Right kidney (tissue), 1 donor: ENCODE data around the gene NIPAL3.

Experiments used
- DNase-seq: peaks from one replicate; pipeline ENCODE4 v3.0.0-alpha.2; 2016

NIPAL3 gene

DNA sequence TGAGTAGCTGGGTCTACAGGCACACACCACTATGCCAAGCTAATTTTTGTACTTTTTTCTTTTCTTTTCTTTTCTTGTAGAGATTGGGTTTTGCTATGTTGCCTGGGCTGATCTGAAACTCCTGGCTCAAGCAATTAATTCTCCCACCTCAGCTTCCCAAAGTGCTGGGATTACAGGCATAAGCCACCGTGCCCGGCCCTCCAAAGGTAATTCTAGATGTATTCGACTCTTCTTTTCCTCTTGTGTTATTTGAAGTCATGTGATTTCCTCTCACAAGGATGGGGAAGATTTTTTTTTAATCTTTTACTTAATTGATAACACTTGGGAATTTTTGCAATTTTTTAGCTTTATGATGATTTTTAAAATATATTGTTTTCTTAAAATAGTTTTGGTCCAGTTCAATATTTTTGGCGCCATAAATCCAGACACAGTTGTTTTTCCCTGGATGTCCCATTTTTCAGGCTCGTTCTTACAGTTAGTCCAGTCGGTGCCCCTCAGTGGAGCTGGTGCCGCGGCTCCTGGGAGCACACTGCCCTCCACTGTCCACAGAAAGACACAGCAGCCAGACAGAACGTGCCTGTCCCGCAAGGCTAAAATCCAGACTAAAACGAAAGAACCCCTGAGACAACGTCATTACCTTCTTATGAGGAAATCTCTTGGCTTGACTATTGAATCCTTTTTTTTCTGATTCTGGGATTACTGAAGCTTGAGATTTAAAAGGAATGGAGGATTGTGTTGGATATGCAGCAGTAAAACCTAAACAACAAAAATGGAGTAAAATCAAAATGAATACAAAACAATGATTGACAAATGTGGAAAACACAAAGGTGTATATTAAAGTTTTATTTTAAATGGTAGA lies 24.4 kb upstream of the NIPAL3 start:
- peak; percentile 51 for DNase-seq

GRCh38 chr1:24391882-24392603 lies 23.6 kb upstream of the NIPAL3 start:
- DNase-seq: peak; percentile 47

- DNase-seq: no peak
Observed at GRCh38 chr1:24392604-24392946, 23.0 kb upstream of the NIPAL3 start.

DNA sequence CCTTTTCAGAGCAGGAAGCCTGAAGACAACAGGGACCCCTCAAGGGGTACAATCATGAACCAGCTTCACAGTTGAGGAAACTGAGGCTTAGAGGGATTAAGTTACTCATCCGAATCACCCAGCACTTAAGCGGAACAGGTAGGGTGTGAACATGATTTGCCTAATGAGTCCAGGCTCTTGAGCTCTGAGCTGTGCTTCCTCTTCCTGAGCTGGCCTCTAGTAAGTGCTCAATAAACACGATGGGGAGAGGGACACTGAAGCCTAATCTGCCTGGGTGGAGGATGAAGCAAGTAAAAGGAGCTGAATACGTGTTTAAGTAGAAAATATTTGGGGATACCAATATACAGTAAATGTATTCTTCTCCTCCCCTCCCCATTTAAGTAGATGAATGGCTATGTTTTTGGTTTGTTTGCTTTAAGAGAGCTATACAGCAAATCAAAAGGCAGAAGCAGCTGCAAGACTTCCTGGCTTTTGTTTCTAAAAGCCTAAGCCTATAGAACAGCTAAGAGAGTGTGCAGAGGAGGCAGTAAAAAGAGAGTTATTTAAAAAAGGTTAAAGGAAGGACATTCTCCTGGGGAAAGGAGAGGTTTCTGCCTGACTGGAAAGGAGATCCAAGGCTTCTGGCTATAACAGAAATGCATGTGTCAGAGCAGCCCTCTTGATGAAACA lies 22.5 kb upstream of the NIPAL3 start:
- no peak for DNase-seq

- DNase-seq: no peak
Observed at GRCh38 chr1:24393892-24394291, 21.7 kb upstream of the NIPAL3 start.

- no peak for DNase-seq
Observed at GRCh38 chr1:24400065-24400464, 15.5 kb upstream of the NIPAL3 start.

GRCh38 chr1:24403806-24404205 lies 11.8 kb upstream of the NIPAL3 start:
- DNase-seq: no peak

DNA sequence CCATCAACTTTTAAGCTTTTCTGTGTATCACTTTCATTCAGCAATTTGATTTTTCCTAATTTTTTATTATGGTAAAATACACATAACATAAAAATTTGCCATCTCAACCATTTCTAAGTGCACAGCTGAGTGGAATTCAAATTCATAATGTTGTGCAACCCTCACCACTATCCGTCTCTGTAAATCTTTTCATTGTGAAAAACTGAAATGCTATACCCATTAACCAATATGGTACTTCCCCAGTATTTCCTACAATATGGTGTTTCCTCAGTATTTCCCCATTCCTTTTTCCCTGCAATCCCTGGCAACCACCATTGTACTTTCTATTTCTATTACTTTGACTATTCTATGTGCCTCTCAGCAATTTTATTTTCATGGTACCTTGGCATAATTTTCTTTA lies 8.8 kb upstream of the NIPAL3 start:
- no peak for DNase-seq

DNA sequence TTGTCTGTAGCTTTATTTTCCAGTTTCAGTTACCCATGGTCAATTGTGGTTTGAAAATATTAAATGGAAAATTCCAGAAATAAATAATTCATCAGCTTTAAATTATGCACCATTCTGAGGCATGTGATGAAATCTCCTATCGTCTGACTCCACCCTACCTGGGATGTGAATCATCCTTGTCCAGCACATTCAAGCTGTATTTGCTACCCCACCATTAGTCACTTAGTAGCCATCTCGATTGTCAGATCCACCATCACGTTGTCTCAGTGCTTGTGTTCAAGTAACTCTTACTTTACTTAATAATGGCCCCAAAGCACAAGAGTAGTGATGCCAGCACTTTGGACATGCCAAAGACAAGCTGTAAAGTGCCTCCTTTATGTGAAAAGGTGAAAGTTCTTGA lies 6.1 kb upstream of the NIPAL3 start:
- no peak for DNase-seq

GRCh38 chr1:24410750-24411149 lies 4.9 kb upstream of the NIPAL3 start:
- DNase-seq: no peak

GRCh38 chr1:24411963-24412362 lies 3.6 kb upstream of the NIPAL3 start:
- DNase-seq: no peak

GRCh38 chr1:24412408-24412807 lies 3.2 kb upstream of the NIPAL3 start:
- DNase-seq: no peak

- DNase-seq: peak; percentile 90
Observed at GRCh38 chr1:24413350-24414163, 2.0 kb upstream of the NIPAL3 start, which contains the start of gene STPG1. Gene STPG1 (minus strand): TSS chr1:24413782. CDS start chr1:24401388, 12,394 bp downstream.

GRCh38 chr1:24414775-24415333 lies 748 bp upstream of the NIPAL3 start:
- no peak for DNase-seq

DNA sequence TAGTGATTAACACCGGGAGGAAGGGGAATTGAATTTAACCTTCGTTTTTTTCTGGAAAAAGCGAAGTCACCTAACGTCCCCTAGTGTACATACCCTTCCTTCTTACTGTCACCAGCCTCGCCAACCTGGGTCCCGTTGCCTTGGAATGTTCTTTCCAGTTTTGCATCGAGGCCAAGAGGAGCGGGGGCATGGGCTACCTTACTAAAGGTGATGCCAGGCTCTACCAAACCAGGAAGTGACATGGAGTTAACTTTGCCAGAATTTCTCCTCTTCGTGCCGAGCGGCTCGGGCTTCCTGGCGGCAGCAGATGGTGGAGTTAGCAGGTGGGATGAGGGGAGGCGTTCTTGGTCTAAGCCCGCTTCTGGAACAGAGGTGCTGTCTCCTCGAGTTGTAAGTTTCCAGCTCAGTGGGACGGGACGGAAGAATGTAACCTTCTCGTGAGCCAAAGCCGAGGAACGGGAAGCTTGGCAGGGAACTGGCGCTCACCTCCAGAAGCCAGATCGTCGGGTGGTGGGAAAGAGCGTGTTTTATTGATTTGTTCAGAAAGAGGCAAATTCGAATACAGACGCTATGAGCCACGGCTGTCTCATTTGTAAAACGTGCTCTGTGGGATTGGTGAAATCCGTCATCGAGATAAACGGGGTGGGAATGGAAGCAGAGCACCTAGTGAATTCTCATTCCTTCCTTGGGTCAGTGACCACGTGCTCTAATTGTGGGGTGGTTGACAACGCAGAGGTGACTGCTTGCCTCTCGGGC lies 486 bp downstream of the NIPAL3 start:
- peak; percentile 83 for DNase-seq

GRCh38 chr1:24416666-24417391 lies 1.2 kb downstream of the NIPAL3 start:
- no peak for DNase-seq

GRCh38 chr1:24417681-24418080 lies 2.1 kb downstream of the NIPAL3 start:
- no peak for DNase-seq

DNA sequence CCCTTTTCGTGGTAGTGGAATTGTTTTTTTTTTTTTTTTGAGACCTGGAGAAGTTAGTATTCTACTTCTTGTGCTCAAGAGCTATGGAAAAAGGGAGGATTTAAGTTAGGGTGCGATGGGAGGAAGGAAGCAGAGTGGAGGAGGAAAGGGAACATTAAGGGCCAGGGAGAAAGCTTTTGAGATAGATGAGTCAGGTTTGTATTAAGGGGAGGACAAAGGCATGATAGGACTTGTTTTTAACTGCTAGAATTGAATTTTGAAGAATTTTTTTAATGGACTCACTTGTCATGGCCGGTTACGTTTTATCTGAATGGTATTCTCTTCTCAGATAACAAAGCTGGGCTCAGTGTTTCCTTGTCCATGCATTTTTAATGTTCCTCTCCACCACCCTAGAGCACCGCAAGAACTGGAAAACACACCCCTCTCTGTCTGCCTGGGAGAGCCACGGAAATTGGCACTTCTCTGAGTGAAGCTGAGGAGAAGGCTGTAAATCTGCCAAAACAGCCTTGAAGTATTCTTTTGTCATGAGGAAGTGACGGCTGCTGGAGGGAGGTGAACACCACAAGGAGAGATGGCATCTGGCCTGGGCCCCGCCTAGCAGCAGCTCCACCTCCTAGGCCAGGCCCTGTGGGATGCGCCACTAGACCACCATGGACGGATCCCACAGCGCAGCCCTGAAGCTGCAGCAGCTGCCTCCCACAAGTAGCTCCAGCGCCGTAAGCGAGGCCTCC lies 3.5 kb downstream of the NIPAL3 start:
- no peak for DNase-seq

GRCh38 chr1:24420547-24420946 lies 4.9 kb downstream of the NIPAL3 start:
- DNase-seq: no peak

DNA sequence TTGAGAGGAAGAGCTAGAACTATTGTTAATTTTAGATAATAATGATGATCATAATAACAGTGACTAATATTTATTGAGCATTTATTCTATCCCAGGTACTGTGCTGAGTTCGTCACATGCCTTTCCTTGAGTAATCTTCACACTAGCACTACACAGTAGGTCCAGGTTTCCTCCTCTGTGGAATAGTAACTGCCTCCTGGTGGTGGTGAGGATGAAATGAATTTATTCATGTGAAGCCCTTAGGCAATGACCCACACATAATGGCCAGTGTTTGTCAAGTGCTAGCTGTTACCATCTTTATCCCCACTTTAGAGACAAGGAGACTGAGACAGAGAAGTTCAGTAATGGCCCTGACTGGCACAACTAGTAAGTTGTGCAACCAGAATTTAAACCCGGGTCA lies 5.9 kb downstream of the NIPAL3 start:
- DNase-seq: no peak
